ENCODE results near the gene AP5Z1.

DNA sequence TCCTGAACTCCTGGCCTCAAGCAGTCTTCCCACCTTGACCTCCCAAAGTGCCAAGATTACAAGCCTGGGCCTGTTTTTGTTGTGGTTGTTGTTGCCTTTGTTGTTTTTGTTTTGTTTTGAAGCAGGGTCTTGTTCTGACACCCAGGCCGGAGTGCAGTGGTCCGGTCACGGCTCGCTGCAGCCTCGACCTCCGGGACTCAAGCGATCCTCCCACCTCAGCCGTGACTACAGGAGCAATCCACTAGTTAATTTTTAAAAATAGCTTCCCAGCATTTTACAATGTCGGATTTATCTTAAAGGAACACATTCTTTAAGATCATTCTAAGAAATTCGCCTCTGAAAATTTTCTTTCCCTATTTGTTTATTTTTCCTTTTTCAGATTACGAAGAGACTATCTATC, 27.7 kb upstream of the AP5Z1 start:
- TF ChIP-seq, protein P1, sequence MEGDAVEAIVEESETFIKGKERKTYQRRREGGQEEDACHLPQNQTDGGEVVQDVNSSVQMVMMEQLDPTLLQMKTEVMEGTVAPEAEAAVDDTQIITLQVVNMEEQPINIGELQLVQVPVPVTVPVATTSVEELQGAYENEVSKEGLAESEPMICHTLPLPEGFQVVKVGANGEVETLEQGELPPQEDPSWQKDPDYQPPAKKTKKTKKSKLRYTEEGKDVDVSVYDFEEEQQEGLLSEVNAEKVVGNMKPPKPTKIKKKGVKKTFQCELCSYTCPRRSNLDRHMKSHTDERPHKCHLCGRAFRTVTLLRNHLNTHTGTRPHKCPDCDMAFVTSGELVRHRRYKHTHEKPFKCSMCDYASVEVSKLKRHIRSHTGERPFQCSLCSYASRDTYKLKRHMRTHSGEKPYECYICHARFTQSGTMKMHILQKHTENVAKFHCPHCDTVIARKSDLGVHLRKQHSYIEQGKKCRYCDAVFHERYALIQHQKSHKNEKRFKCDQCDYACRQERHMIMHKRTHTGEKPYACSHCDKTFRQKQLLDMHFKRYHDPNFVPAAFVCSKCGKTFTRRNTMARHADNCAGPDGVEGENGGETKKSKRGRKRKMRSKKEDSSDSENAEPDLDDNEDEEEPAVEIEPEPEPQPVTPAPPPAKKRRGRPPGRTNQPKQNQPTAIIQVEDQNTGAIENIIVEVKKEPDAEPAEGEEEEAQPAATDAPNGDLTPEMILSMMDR (IDR thresholded peaks at IDR 0.05; ENCODE audit: low read depth, low read length) = no peak
- no peak for TF ChIP-seq EZH2phosphoT487 (IDR thresholded peaks at IDR 0.05; ENCODE audit: low read depth)
